Measurements from ENCODE around the gene TMED4.

- no peak for TF ChIP-seq CTCF (IDR thresholded peaks at IDR 0.05)
- TF ChIP-seq POLR2A (IDR thresholded peaks at IDR 0.05), result no peak
Observed at GRCh38 chr7:44574287-44574872, 7.7 kb downstream of the TMED4 start.

Data from esophagus squamous epithelium (tissue), 4 donors.